Effector memory CD8-positive, alpha-beta T cell (primary cell): Measurements from ENCODE around the gene FTO.

Source experiments
- ATAC-seq: fragments of 150-1000 bp; cut with Tn5 transposase; replicated peaks from 2 replicates; pipeline ENCODE4 v1.10.0; 2021; ENCODE audit warnings: mild to moderate bottlenecking, moderate library complexity
- DNase-seq, 3 experiments: peaks; one replicate each; pipeline ENCODE4 v3.0.0; 2021
- H3K27ac Mint-ChIP-seq, 2 donors: one replicate each; pipeline ENCODE4 v1.8.0; 2022; ENCODE audit warnings: mild to moderate bottlenecking in 2 of 2, mixed read lengths in 2 of 2, moderate library complexity in 2 of 2
- H3K27me3 Mint-ChIP-seq, 2 donors: one replicate each; pipeline ENCODE4 v1.8.0; 2022; ENCODE audit warnings: mixed read lengths in 2 of 2
- H3K36me3 Mint-ChIP-seq: one replicate; pipeline ENCODE4 v1.8.0; 2022; ENCODE audit warnings: mild to moderate bottlenecking, moderate library complexity, mixed read lengths; ENCODE audit not compliant: insufficient read depth
- H3K4me1 Mint-ChIP-seq, 2 donors: one replicate each; pipeline ENCODE4 v1.8.0; 2022; ENCODE audit warnings: low read depth in 2 of 2, mixed read lengths in 2 of 2
- H3K4me3 Mint-ChIP-seq, 2 donors: one replicate each; pipeline ENCODE4 v1.8.0; 2022; ENCODE audit warnings: mild to moderate bottlenecking in 2 of 2, mixed read lengths in 2 of 2, moderate library complexity in 2 of 2
- H3K9me3 Mint-ChIP-seq, 2 donors: one replicate each; pipeline ENCODE4 v1.8.0; 2022; ENCODE audit warnings: mixed read lengths in 2 of 2

The FTO gene

GRCh38 chr16:53745086-53745485 lies 41.1 kb downstream of the FTO start:
- no peak overlapping the region for H3K4me3 Mint-ChIP-seq
- no peak for ATAC-seq
- peak overlapping the region; percentile 23 to 49 for H3K27ac Mint-ChIP-seq

GRCh38 chr16:53745753-53746266 lies 41.9 kb downstream of the FTO start:
- H3K4me1 Mint-ChIP-seq, result peaks cover 21 to 42% of the 10 kb centered on the region in 2 donors
- H3K36me3 Mint-ChIP-seq, result no peaks in the 10 kb centered on the region
- ATAC-seq (no peak), DNase-seq (no peak)
- no peaks in the 10 kb centered on the region for H3K27me3 Mint-ChIP-seq
- H3K4me3 Mint-ChIP-seq, result no peak overlapping the region
- H3K27ac Mint-ChIP-seq, result no peak overlapping the region
- H3K9me3 Mint-ChIP-seq, result peaks cover 0 to 1% of the 10 kb centered on the region in 2 donors

More at GRCh38 chr16:53745086-53745485, 41.1 kb downstream of the FTO start:
- no peaks in the 10 kb centered on the region for H3K36me3 Mint-ChIP-seq
- no peak for DNase-seq
- H3K9me3 Mint-ChIP-seq, result peaks cover 0 to 1% of the 10 kb centered on the region in 2 donors
- no peaks in the 10 kb centered on the region for H3K27me3 Mint-ChIP-seq
- H3K4me1 Mint-ChIP-seq, result peaks cover 21 to 42% of the 10 kb centered on the region in 2 donors

- no peaks in the 10 kb centered on the region for H3K27me3 Mint-ChIP-seq
- no peak for ATAC-seq
- peaks cover 4 to 24% of the 10 kb centered on the region in 2 donors for H3K4me1 Mint-ChIP-seq
- peaks cover 0 to 1% of the 10 kb centered on the region in 2 donors for H3K9me3 Mint-ChIP-seq
- H3K27ac Mint-ChIP-seq, result no peak overlapping the region
- no peak overlapping the region for H3K4me3 Mint-ChIP-seq
- DNase-seq, result no peak
- no peaks in the 10 kb centered on the region for H3K36me3 Mint-ChIP-seq
These were observed 48.6 kb downstream of the FTO start for GRCh38 chr16:53752560-53752959.

- Mint-ChIP-seq H3K36me3 (no peaks in the 10 kb centered on the region), H3K9me3 (no peaks in the 10 kb centered on the region), H3K27ac (no peak overlapping the region), H3K4me1 (peaks cover 7 to 28% of the 10 kb centered on the region in 2 donors), H3K4me3 (no peak overlapping the region), H3K27me3 (no peaks in the 10 kb centered on the region)
- DNase-seq, result no peak
- no peak for ATAC-seq
These were observed 49.5 kb downstream of the FTO start for GRCh38 chr16:53753431-53753830.

- H3K27ac Mint-ChIP-seq, result peak overlapping the region in 1 of 2 donors; percentile 18
- H3K36me3 Mint-ChIP-seq, result no peaks in the 10 kb centered on the region
- H3K27me3 Mint-ChIP-seq, result no peaks in the 10 kb centered on the region
- ATAC-seq (no peak), DNase-seq (no peak)
- H3K4me1 Mint-ChIP-seq, result peaks cover 9 to 35% of the 10 kb centered on the region in 2 donors
- no peaks in the 10 kb centered on the region for H3K9me3 Mint-ChIP-seq
- no peak overlapping the region for H3K4me3 Mint-ChIP-seq
These were observed 51.3 kb downstream of the FTO start for GRCh38 chr16:53755026-53755910.

GRCh38 chr16:53756275-53756996 lies 52.5 kb downstream of the FTO start:
- Mint-ChIP-seq H3K27ac (no peak overlapping the region), H3K36me3 (no peaks in the 10 kb centered on the region), H3K4me3 (no peak overlapping the region), H3K9me3 (no peaks in the 10 kb centered on the region), H3K27me3 (no peaks in the 10 kb centered on the region), H3K4me1 (peaks cover 9 to 41% of the 10 kb centered on the region in 2 donors)
- ATAC-seq (no peak), DNase-seq (no peak)

- ATAC-seq (no peak), DNase-seq (no peak)
- Mint-ChIP-seq H3K27ac (no peak overlapping the region), H3K4me3 (no peak overlapping the region), H3K27me3 (no peaks in the 10 kb centered on the region), H3K9me3 (no peaks in the 10 kb centered on the region), H3K36me3 (no peaks in the 10 kb centered on the region), H3K4me1 (peaks cover 9 to 37% of the 10 kb centered on the region in 2 donors)
These were observed 54.1 kb downstream of the FTO start for GRCh38 chr16:53757971-53758609.

GRCh38 chr16:53761962-53762703 lies 58.2 kb downstream of the FTO start:
- H3K27ac Mint-ChIP-seq, result no peak overlapping the region
- no peak overlapping the region for H3K4me3 Mint-ChIP-seq
- H3K27me3 Mint-ChIP-seq, result no peaks in the 10 kb centered on the region
- no peaks in the 10 kb centered on the region for H3K9me3 Mint-ChIP-seq
- peaks cover 9 to 43% of the 10 kb centered on the region in 2 donors for H3K4me1 Mint-ChIP-seq
- ATAC-seq, result no peak
- DNase-seq, result no peak
- H3K36me3 Mint-ChIP-seq, result no peaks in the 10 kb centered on the region

- Mint-ChIP-seq H3K27me3 (no peaks in the 10 kb centered on the region), H3K27ac (no peak overlapping the region), H3K9me3 (no peaks in the 10 kb centered on the region), H3K36me3 (no peaks in the 10 kb centered on the region), H3K4me1 (peaks cover 7 to 31% of the 10 kb centered on the region in 2 donors), H3K4me3 (no peak overlapping the region)
- DNase-seq (no peak), ATAC-seq (no peak)
These were observed 62.5 kb downstream of the FTO start for GRCh38 chr16:53766304-53767016.

GRCh38 chr16:53768167-53768566 lies 64.2 kb downstream of the FTO start:
- Mint-ChIP-seq H3K4me1 (peaks cover 7 to 28% of the 10 kb centered on the region in 2 donors), H3K4me3 (no peak overlapping the region), H3K27me3 (no peaks in the 10 kb centered on the region), H3K9me3 (no peaks in the 10 kb centered on the region), H3K36me3 (no peaks in the 10 kb centered on the region), H3K27ac (no peak overlapping the region)
- DNase-seq (no peak), ATAC-seq (no peak)

- Mint-ChIP-seq H3K36me3 (no peaks in the 10 kb centered on the region), H3K4me1 (peaks cover 7 to 24% of the 10 kb centered on the region in 2 donors), H3K27ac (no peak overlapping the region), H3K27me3 (no peaks in the 10 kb centered on the region), H3K9me3 (no peaks in the 10 kb centered on the region), H3K4me3 (no peak overlapping the region)
- no peak for ATAC-seq
- DNase-seq, result no peak
These were observed 64.6 kb downstream of the FTO start for GRCh38 chr16:53768593-53768992.

GRCh38 chr16:53769185-53769584 lies 65.2 kb downstream of the FTO start:
- no peaks in the 10 kb centered on the region for H3K36me3 Mint-ChIP-seq
- no peak overlapping the region for H3K27ac Mint-ChIP-seq
- DNase-seq, result no peak
- H3K9me3 Mint-ChIP-seq, result no peaks in the 10 kb centered on the region
- peaks cover 7 to 19% of the 10 kb centered on the region in 2 donors for H3K4me1 Mint-ChIP-seq
- ATAC-seq, result no peak
- no peak overlapping the region for H3K4me3 Mint-ChIP-seq
- no peaks in the 10 kb centered on the region for H3K27me3 Mint-ChIP-seq
